ENCODE measurements around the gene UBE2Z.
"Not testable (repeated sequence)": the region's sequence is repeated elsewhere in the genome, so short reads cannot be mapped to it uniquely, and the experiment has no call there.

UBE2Z gene

GRCh38 chr17:48905987-48906515 lies 2.2 kb upstream of the UBE2Z start:
- no peak for DNase-seq

DNA sequence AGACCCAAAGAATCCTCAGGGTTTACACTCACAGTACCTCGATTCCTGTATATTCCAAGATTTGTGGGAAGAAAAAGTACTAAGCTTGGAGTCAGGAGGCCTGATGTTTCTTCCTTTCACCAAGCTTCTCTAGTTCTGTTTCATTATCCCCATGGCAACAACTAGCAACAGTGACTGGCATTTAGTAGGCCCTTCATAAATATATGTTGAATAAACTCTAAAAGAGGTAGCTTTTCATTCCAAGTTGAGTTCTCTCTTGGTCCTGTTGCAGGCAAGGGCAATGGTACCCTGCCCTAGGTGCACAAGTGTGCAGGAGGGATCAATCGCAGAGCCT lies 527 bp upstream of the UBE2Z start:
- DNase-seq = no peak

GRCh38 chr17:48908853-48909394 lies 717 bp downstream of the UBE2Z start:
- DNase-seq = peak; percentile 70

GRCh38 chr17:48909783-48910182 lies 1.6 kb downstream of the UBE2Z start:
- DNase-seq = no peak

DNA sequence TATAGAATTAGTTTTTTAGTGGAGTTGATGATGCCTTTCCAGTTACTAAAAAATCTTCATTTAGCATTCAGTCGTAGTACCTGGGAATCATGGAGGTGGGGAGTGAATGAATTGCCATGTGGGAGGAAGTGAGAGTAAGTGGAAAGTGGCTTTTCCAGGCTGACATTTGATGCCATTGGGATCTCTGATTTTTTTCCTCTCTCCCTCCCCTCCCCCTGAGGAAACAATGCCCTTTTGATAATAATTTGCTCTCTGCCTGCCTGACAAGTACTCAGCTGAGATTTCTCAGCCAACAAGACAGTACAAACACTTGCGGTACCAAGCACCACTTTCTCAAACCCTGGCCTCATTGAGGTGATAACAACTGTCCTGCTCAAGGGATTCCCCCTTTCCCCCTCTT lies 2.2 kb downstream of the UBE2Z start:
- no peak for DNase-seq

DNA sequence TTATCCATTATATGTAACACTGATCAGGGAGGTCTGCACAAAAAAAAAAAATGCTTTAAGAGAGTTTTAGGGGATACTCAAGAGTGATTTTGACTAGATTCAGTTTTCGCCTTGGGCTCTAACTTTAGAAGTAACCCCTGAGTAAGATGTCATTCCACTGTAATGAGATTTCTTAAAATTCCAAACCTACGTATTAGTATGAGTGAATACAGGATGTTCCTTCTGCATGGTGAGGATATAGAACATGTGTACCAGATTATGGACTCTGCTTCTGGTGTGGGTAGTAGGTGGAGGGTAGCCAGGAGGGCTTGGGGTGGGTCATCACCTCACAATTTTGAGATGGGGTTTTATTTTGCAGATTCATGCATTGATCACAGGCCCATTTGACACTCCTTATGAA lies 4.3 kb downstream of the UBE2Z start:
- DNase-seq = no peak

- DNase-seq = no peak
Observed at GRCh38 chr17:48915459-48916282, 7.5 kb downstream of the UBE2Z start.

- no peak for DNase-seq
Observed at GRCh38 chr17:48925251-48925990, 17.2 kb downstream of the UBE2Z start.

DNA sequence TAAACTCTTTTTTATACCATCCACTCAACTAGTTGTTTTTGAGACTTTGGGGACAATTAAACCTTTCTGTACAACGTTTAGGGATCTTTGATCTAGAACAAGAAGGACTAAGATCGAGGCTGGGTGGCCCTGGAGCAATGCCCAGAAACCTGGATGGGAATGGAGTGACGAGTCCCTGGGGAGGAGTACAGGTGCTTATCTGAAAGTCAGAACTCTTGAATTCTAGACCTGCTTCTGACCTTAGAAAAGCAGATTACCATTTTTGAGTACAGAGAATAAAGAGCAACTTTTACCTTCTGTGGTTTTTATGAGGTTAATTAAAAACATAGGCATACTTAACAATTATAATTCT lies 17.8 kb downstream of the UBE2Z start:
- DNase-seq = no peak

- no peak for DNase-seq
Observed at GRCh38 chr17:48927978-48928745, 20.0 kb downstream of the UBE2Z start.

- DNase-seq = no peak
Observed at GRCh38 chr17:48928876-48929811, 20.9 kb downstream of the UBE2Z start.

DNA sequence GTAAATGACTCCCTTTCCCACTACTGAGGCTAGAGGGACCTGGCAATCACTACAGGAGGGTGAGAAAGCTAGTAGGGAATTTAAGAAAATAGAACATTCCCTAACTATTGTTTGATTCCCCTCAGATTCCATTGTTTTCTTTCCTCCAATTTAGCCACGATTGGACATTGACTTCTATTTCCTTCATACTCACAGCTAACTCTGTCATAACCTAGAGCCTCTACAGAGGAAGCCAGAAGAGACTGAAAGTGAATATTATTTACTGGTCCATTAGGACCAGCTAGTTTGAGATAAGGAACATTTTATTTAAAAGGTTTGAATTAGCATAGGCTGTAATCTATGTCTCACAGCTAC lies 21.6 kb downstream of the UBE2Z start:
- no peak for DNase-seq

GRCh38 chr17:48930435-48930873 lies 22.2 kb downstream of the UBE2Z start:
- DNase-seq = no peak

GRCh38 chr17:48933035-48933434 lies 24.8 kb downstream of the UBE2Z start:
- no peak for DNase-seq

DNA sequence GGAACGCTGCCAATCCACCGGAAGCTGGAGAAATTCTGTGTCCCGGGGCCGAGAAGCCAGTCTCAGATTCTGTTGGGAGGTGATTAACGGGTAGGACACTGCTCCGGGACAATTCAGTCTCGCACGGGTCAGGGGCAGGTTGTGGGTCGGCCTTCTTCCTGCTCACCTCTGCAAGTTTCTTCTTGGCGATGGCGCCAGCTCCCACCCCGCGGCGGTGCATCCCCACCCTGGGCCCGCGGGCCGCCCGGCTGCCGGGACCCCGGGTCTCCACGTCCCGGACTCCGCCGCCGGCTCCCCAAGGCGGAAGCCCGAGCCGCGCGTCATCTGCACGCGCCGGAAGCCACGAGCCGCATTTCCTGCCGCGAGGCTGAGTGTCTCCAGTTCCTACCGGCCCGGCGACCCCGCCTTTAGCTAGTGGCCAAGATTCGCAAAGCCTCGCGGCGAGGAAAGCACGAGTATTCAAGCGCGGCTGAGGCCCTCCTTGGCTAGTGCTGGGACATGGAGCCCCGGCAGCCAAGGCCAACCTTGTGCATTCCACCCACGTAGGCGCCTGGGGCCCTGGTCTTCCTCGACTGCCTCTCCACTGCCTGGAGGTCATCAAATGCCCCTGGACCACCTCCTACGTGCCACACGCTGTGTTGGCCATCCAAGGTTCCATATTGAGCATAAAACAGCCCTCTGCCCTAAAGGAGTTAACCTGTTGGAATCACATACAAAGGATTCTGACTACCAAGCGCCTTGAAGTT lies 36.5 kb downstream of the UBE2Z start, which contains the start of gene SNF8:
Gene SNF8, minus strand, starts transcription at position 328 of the 746 bp plus-strand sequence. Its CDS starts 108 bp downstream, at position 220.
- DNase-seq = peak; percentile 62

- DNase-seq = not testable (repeated sequence)
Observed at GRCh38 chr17:48945261-48945651, 37.0 kb downstream of the UBE2Z start.

DNA sequence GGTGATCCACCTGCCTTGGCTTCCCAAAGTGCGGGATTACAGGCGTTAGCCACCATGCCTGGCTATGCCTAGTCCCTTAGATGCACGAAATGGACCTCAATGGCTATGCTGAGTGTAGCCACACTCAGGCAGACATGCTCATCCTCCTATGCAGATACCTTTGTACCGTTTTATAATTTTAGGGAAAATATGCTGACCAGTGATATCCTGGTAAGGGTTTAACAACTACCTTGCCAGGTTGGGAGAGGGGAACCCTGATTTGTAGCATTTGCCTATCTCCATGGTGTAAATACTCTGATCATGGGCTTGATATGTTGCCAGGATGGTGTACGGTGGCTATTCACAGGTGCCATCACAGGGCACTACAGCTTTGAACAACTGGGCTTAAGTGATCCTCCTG lies 43.4 kb downstream of the UBE2Z start:
- DNase-seq = no peak

DNA sequence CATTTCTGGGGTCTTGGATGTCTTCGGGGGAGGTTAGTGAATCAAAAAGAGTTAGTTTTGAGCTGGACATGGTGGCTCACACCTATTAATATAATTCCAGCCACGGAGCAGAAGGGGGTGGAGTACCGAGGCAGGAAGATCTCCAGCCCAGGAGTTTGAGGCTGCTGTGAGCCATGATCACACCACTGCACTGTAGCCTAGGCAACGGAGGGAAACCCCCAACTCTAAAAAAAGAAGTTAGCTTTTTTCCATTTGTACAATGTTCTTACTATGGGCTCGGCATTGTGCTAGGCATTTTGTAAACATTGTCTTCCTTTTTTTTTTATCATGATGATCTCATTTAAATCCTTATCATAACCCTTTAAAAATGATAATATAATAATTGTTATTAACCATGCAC lies 44.7 kb downstream of the UBE2Z start:
- no peak for DNase-seq

DNA sequence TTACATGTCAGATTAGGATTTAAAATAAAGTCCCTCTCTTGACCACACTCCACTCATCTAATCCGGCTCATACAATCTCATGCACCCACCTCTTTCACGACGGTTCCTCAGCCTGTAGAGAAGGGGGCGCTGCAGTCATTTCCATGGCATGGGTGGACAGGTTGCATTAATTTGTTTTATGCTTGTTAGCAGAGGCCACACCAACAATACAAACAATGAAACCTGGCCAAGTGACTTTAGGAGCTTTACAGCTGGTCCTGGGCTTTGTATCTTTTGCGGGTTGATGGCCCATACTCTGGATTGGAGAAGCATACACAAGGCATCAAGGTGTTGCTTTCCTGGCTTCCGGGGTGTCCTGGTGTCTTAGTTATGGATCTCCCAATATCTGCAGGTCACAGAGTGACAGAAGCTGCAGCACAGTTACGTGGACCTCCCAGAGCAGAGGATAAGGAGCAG lies 46.1 kb downstream of the UBE2Z start:
- no peak for DNase-seq

- no peak for DNase-seq
Observed at GRCh38 chr17:48960834-48961515, 52.8 kb downstream of the UBE2Z start.
